Lower leg skin (tissue), 4 donors: ENCODE data around the gene BTN3A1. TPM values are rescaled to one million over a fixed set of nuclear protein-coding genes. Genes with fewer than 3 reads are reported as not detected.

Experiments
- DNase-seq, 2 donors: peaks; one replicate each; pipeline ENCODE4 v3.0.0-alpha.2; 2019; ENCODE audit warnings: low spot score in 2 of 2
- H3K4me3 ChIP-seq: fragments of 200-600 bp; sonication (generic); 2 replicates; pipeline ENCODE4 v1.5.1; 2017; ENCODE audit warnings: mild to moderate bottlenecking, low read depth; ENCODE audit not compliant: poor library complexity, severe bottlenecking
- POLR2A ChIP-seq, 2 donors: fragments of 450-650 bp; IDR thresholded peaks; one replicate each; pipeline ENCODE4 v1.6.1; 2016 to 2017; ENCODE audit warnings: antibody characterized with exemption in 2 of 2, mild to moderate bottlenecking in 1 of 2, moderate library complexity in 1 of 2
- WGBS, 2 donors: methylation state at CpG; one replicate each; pipeline ENCODE4 v1.1.5; 2018; 5-methylcytosine and 5-hydroxymethylcytosine counted together
- intact Hi-C: fragments of 100-400 bp; cut with DNase I; formaldehyde crosslinking; loops from one replicate; pipeline ENCODE4 v1.15.0; 2023; ENCODE audit warnings: low total_unique reads
- total RNA-seq, 4 donors: library from RNA; depleted of rRNA; stranded (reverse); fragments of >200 nt; gene quantifications; one replicate each; pipeline ENCODE4 v1.1.0, GENCODE V29; 2016
- TF ChIP-seq, protein P1 (sequence below), 3 donors: fragments of 450-650 bp; IDR thresholded peaks; one replicate each; pipeline ENCODE4 v1.5.1; 2016; ENCODE audit warnings: antibody characterized with exemption in 3 of 3, mild to moderate bottlenecking in 3 of 3, moderate library complexity in 2 of 3

Gene BTN3A1
- total RNA-seq, 4 donors from 2014 or later, result 10.4 to 17.7 (median 15.1) TPM

DNA sequence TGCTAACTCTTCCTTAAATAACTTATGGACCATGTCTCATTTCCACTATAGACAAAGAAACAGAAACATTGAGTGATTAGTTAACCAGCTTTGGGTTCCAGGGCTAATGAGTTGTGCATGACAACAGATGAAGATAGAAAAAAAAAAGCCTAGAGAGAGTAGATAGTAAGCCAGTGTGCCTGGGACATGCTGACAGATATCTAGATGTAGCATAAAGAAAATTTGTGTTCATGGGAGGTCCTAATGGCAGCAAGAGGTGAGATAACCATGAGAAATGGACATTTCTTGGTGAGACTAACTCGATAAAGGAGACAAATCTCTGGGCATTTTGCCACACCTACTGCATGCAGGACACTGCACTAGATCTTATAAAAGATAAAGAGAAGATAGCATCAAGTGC lies 35.5 kb downstream of the BTN3A1 start:
- TF ChIP-seq POLR2A (IDR thresholded peaks at IDR 0.05), result no peak
- TF ChIP-seq, protein P1, sequence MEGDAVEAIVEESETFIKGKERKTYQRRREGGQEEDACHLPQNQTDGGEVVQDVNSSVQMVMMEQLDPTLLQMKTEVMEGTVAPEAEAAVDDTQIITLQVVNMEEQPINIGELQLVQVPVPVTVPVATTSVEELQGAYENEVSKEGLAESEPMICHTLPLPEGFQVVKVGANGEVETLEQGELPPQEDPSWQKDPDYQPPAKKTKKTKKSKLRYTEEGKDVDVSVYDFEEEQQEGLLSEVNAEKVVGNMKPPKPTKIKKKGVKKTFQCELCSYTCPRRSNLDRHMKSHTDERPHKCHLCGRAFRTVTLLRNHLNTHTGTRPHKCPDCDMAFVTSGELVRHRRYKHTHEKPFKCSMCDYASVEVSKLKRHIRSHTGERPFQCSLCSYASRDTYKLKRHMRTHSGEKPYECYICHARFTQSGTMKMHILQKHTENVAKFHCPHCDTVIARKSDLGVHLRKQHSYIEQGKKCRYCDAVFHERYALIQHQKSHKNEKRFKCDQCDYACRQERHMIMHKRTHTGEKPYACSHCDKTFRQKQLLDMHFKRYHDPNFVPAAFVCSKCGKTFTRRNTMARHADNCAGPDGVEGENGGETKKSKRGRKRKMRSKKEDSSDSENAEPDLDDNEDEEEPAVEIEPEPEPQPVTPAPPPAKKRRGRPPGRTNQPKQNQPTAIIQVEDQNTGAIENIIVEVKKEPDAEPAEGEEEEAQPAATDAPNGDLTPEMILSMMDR (IDR thresholded peaks at IDR 0.05), result no peak
- H3K4me3 ChIP-seq, result no peak overlapping the region
- 64 to 73% methylated on average over 1 of the region's 1 CpG for WGBS, 2 donors
- intact Hi-C loops, result no loop called here
- no peak for DNase-seq

DNA sequence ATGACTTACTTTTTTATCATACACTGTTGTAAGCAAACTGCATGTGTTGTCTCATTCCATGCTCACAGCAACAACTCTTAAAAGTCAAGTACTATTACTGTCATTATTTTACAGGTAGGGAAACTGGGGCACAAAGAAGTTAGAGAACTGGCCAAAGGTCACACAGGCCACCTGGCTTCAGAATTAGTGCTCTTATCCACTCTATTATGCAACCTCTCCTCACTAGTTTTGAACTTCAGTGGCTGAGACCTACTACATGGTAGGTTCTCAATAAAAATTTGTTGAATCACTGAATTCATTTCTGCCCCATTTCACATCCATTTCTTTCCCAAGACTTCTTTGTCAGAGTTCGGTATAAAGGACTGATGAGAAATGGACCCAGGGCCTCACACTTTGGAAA lies 35.9 kb downstream of the BTN3A1 start:
- intact Hi-C loops, result no loop called here
- no peak for DNase-seq
- no peak overlapping the region for H3K4me3 ChIP-seq
- no peak for TF ChIP-seq POLR2A (IDR thresholded peaks at IDR 0.05)
- TF ChIP-seq, protein P1 (IDR thresholded peaks at IDR 0.05), result no peak
- WGBS, 2 donors, result 54 to 75% methylated on average over 1 of the region's 1 CpG

DNA sequence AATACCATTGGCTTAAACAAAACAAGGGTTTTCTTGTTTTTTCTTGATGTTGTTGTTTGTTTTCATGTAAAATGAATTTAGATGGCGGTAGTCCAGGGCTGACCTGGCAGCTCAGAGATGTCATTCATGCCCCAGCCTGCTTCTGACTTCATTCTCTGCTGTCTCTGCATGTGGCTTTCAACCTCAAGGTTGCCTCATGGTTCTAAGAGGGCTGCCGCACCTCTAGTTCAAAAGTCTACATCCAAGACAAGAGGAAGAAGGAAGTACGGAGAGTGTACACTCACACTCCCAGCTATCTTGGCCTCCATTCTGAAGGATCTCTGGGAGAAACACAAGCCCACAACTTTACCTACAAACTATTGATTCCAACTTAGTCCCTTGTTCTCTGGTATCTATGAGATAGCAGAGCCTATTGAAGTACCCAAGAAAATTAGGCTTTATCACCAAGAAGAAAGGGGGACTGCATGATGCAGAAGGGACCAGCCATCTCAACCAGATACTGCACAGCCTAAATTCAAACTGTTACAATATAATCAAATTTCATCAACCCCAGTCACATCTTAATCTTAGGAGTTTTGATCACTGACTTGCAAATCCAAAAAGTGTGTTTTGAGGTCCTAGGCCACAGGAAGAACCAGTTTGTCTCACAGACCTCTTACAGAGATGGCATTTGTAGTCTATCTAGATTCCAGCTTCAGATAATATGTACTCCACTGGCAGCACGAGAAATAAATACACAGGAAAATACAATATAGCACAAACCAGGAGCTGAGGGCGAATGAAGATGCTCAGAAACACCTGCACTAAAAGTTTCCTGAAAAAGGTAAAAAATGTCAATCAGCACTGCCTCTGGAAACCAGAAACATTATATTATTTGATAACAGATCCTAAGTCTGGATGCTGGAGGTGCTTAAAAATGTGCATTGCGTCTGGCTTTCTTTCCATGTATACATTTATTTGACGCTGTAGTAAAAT lies 37.4 kb downstream of the BTN3A1 start:
- DNase-seq, result no peak
- no peak overlapping the region for H3K4me3 ChIP-seq
- TF ChIP-seq, protein P1 (IDR thresholded peaks at IDR 0.05), result no peak
- no peak for TF ChIP-seq POLR2A (IDR thresholded peaks at IDR 0.05)
- intact Hi-C loops, result no loop called here
- WGBS, 2 donors, result 38 to 42% methylated on average over 7 of the region's 7 CpGs

DNA sequence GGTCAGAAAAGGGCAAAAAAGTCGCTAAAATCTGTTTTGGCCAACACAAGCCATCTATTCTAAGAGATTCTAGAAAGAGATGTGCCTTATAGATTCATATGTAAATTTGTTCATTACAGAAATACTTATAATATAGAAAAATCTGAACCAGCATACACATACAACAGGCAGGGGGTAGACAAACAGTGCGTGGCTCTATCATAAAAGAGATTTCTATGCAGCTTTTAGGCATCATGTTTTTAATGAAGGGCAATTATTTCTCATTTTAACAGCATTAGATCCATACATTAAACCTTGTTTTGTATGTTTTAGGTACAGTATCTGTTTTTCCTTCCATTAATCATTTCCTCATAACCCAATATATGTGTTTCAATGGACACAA lies 38.9 kb downstream of the BTN3A1 start:
- TF ChIP-seq, protein P1 (IDR thresholded peaks at IDR 0.05), result no peak
- no peak for TF ChIP-seq POLR2A (IDR thresholded peaks at IDR 0.05)
- WGBS, 2 donors, result 11 to 28% methylated on average over 2 of the region's 2 CpGs
- intact Hi-C loops, result no loop called here
- DNase-seq, result no peak
- H3K4me3 ChIP-seq, result no peak overlapping the region

DNA sequence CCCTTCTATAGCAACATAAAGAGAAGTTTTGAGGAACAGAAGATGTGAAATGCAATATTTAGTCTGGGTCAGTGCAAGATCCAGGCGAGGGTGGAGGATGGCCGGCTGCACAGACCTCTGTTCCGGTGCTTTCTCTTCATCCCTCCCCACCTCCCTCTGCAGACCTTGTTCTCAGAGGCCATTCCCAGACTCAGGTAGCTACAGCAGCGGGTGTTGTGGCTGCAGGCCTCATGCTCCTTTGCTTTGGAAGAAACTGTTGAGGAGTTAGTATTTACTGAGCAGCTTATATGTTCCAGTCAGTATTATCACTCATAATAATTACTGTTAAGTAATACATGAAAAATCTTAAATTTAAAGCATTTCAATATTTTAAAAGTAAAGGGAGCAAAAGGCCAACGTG lies 39.9 kb downstream of the BTN3A1 start:
- intact Hi-C loops, result no loop called here
- no peak for DNase-seq
- no peak for TF ChIP-seq POLR2A (IDR thresholded peaks at IDR 0.05)
- TF ChIP-seq, protein P1 (IDR thresholded peaks at IDR 0.05), result no peak
- WGBS, 2 donors, result 66 to 84% methylated on average over 5 of the region's 5 CpGs
- H3K4me3 ChIP-seq, result no peak overlapping the region
